ENCODE data around the gene ZPLD1.

The ZPLD1 gene

DNA sequence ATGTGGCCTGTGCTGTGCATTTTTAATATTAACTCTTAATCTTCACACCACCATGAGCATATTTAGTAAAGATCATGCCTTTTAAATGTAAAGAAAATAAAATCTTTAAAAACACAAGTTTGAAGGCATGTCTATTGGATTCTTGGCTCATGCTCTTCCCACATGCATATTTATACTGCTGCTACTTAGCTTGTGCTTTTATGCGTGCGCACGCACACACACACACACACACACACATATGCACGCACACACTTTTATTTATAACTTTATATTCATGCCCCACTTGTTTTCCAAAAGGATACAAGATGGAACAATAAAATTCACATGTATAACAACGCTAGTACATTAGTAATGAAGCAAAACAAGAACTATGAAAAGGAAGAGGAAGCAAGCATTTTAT is 36.1 kb upstream of the ZPLD1 start:
- Histone ChIP-seq H3K4me3 (ENCODE audit: low read depth, low read length) (no peak overlapping the region), H3K27me3 (replicated peaks) (no peaks in the 10 kb centered on the region), H3K27ac (no peak overlapping the region), H3K36me3 (replicated peaks) (no peaks in the 10 kb centered on the region)
- TF ChIP-seq, protein P1, sequence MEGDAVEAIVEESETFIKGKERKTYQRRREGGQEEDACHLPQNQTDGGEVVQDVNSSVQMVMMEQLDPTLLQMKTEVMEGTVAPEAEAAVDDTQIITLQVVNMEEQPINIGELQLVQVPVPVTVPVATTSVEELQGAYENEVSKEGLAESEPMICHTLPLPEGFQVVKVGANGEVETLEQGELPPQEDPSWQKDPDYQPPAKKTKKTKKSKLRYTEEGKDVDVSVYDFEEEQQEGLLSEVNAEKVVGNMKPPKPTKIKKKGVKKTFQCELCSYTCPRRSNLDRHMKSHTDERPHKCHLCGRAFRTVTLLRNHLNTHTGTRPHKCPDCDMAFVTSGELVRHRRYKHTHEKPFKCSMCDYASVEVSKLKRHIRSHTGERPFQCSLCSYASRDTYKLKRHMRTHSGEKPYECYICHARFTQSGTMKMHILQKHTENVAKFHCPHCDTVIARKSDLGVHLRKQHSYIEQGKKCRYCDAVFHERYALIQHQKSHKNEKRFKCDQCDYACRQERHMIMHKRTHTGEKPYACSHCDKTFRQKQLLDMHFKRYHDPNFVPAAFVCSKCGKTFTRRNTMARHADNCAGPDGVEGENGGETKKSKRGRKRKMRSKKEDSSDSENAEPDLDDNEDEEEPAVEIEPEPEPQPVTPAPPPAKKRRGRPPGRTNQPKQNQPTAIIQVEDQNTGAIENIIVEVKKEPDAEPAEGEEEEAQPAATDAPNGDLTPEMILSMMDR (IDR thresholded peaks at IDR 0.05; ENCODE audit: low read depth, low read length, missing control alignments), result no peak
- in situ Hi-C loops (cut with HindIII; ENCODE audit: low pct_ligation_motif_present, low sequenced_read_pairs), result no loop called here
- DNase-seq, result no peak

DNA sequence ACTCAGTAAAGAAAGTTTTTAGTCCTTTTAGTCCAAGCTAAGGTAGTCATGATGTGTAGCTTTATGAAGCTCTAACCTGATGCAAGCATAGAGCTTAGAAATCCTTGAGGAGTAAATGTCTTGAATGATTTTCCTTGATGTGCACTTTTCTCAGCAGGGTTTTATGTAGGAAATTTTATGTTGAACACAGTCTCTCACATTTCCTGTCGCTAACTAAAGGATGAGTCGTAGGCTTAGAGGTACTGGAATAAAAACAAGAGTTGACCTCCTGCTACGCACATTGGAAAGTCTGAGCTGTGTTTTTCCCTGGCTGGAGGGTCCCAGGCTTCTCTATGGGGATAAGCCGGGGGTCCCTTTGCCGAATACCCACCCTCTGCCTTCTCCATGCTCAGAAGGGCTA is 34.7 kb upstream of the ZPLD1 start:
- Histone ChIP-seq H3K27me3 (replicated peaks) (no peaks in the 10 kb centered on the region), H3K4me3 (ENCODE audit: low read depth, low read length) (no peak overlapping the region), H3K36me3 (replicated peaks) (no peaks in the 10 kb centered on the region), H3K27ac (no peak overlapping the region)
- TF ChIP-seq, protein P1 (IDR thresholded peaks at IDR 0.05; ENCODE audit: low read depth, low read length, missing control alignments), result no peak
- no peak for DNase-seq
- in situ Hi-C loops (cut with HindIII; ENCODE audit: low pct_ligation_motif_present, low sequenced_read_pairs), result no loop called here

- H3K27ac ChIP-seq, result no peak overlapping the region
- no peaks in the 10 kb centered on the region for H3K36me3 ChIP-seq (replicated peaks)
- in situ Hi-C loops (cut with HindIII; ENCODE audit: low pct_ligation_motif_present, low sequenced_read_pairs), result no loop called here
- no peak overlapping the region for H3K4me3 ChIP-seq (ENCODE audit: low read depth, low read length)
- TF ChIP-seq, protein P1 (IDR thresholded peaks at IDR 0.05; ENCODE audit: low read depth, low read length, missing control alignments), result no peak
- DNase-seq, result peak; percentile 23
- H3K27me3 ChIP-seq (replicated peaks), result no peaks in the 10 kb centered on the region
Observed at GRCh38 chr3:102400766-102401165, 34.0 kb upstream of the ZPLD1 start.

DNA sequence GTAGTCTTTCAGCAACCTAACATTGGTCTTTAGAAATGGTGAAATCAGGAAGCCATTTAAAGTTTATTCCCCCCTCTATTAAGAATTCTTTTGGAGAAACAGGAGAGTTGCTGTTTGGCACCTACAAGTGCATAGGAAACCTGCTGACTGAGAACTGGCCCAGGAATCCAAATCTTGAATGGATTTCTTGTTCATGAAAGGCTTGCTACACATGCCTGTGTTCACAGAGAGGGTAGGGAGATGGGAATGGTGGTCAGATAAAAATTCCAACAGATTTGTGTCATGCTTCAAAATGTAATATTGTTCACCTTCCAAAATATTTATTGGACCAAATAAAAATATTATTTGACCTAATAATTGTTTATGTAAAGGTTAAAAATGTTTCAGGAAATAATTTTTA is 24.2 kb upstream of the ZPLD1 start:
- H3K27ac ChIP-seq, result no peak overlapping the region

GRCh38 chr3:102415553-102415952 is 19.3 kb upstream of the ZPLD1 start:
- no peaks in the 10 kb centered on the region for H3K27me3 ChIP-seq (replicated peaks)
- H3K36me3 ChIP-seq (replicated peaks), result no peaks in the 10 kb centered on the region
- TF ChIP-seq, protein P1 (IDR thresholded peaks at IDR 0.05; ENCODE audit: low read depth, low read length, missing control alignments), result no peak
- in situ Hi-C loops (cut with HindIII; ENCODE audit: low pct_ligation_motif_present, low sequenced_read_pairs), result no loop called here
- no peak overlapping the region for H3K27ac ChIP-seq
- no peak overlapping the region for H3K4me3 ChIP-seq (ENCODE audit: low read depth, low read length)
- DNase-seq, result no peak

More for the DNA sequence above, 24.2 kb upstream of the ZPLD1 start:
- DNase-seq, result no peak
- Histone ChIP-seq H3K36me3 (replicated peaks) (no peaks in the 10 kb centered on the region), H3K27me3 (replicated peaks) (no peaks in the 10 kb centered on the region), H3K4me3 (ENCODE audit: low read depth, low read length) (no peak overlapping the region)
- in situ Hi-C loops (cut with HindIII; ENCODE audit: low pct_ligation_motif_present, low sequenced_read_pairs), result no loop called here
- TF ChIP-seq, protein P1 (IDR thresholded peaks at IDR 0.05; ENCODE audit: low read depth, low read length, missing control alignments), result no peak

DNA sequence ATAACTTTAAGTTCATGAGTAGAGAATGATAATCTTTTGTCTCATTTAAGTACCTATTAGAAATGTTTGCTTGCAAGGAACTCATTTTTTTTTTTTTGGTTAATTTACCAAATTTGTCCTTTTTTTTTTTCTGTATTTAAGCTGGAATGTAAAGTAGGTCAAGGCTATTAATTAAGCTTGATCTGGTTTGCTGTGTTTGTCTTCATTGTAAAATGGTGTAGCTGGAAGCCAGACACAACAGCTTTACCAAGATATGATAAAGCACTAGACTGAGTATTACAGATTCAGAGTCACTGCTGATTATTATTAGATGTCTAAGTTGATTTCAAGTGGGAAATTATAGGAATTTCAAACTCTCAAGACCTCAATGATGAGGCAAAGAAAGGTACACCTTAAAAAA is 15.0 kb upstream of the ZPLD1 start:
- TF ChIP-seq, protein P1 (IDR thresholded peaks at IDR 0.05; ENCODE audit: low read depth, low read length, missing control alignments), result no peak
- Histone ChIP-seq H3K4me3 (ENCODE audit: low read depth, low read length) (no peak overlapping the region), H3K36me3 (replicated peaks) (no peaks in the 10 kb centered on the region), H3K27ac (no peak overlapping the region), H3K27me3 (replicated peaks) (no peaks in the 10 kb centered on the region)
- in situ Hi-C loops (cut with HindIII; ENCODE audit: low pct_ligation_motif_present, low sequenced_read_pairs), result no loop called here
- DNase-seq, result no peak
